IPS-15b (cell line): Measurements from ENCODE around the gene MRPL24.

Source experiments
- H3K27me3 ChIP-seq: one replicate; pipeline ENCODE4 v1.6.1; 2013; ENCODE audit warnings: low read length; ENCODE audit not compliant: control insufficient read depth, insufficient read depth
- H3K36me3 ChIP-seq: one replicate; pipeline ENCODE4 v1.6.1; 2013; ENCODE audit warnings: low read length; ENCODE audit not compliant: control insufficient read depth, insufficient read depth
- H3K4me1 ChIP-seq: one replicate; pipeline ENCODE4 v1.6.1; 2013; ENCODE audit warnings: mild to moderate bottlenecking, low read length; ENCODE audit not compliant: control insufficient read depth, insufficient read depth
- H3K4me3 ChIP-seq: one replicate; pipeline ENCODE4 v1.5.1; 2013; ENCODE audit warnings: low read depth, low read length
- H3K9ac ChIP-seq: one replicate; pipeline ENCODE4 v1.6.1; 2013; ENCODE audit warnings: low read depth, mild to moderate bottlenecking, low read length
- H3K9me3 ChIP-seq: one replicate; pipeline ENCODE4 v1.6.1; 2013; ENCODE audit warnings: mild to moderate bottlenecking, low read length; ENCODE audit not compliant: control insufficient read depth, insufficient read depth

Gene MRPL24

GRCh38 chr1:156740741-156741480, at the start of gene MRPL24:
Gene MRPL24 (minus strand): TSS chr1:156741088. CDS start chr1:156738704, 2,384 bp downstream.
- Histone ChIP-seq H3K9ac (peak within 1 kb of the TSS; percentile 94), H3K4me3 (peak within 1 kb of the TSS; percentile 96), H3K36me3 (peaks cover 28% of the 10 kb centered on the region), H3K9me3 (no peaks in the 10 kb centered on the region), H3K27me3 (no peaks in the 10 kb centered on the region), H3K4me1 (peaks cover 7% of the 10 kb centered on the region)

GRCh38 chr1:156789621-156790318, 48.9 kb upstream of the MRPL24 start:
- H3K27me3 ChIP-seq = no peaks in the 10 kb centered on the region
- no peaks in the 10 kb centered on the region for H3K9me3 ChIP-seq
- no peaks in the 10 kb centered on the region for H3K4me1 ChIP-seq
- H3K36me3 ChIP-seq = peaks cover 25% of the 10 kb centered on the region
- H3K9ac ChIP-seq = no peak overlapping the region
- H3K4me3 ChIP-seq = no peak overlapping the region

GRCh38 chr1:156788136-156788535, 47.2 kb upstream of the MRPL24 start:
- H3K9me3 ChIP-seq = no peaks in the 10 kb centered on the region
- H3K27me3 ChIP-seq = no peaks in the 10 kb centered on the region
- H3K36me3 ChIP-seq = peaks cover 19% of the 10 kb centered on the region
- H3K9ac ChIP-seq = no peak overlapping the region
- H3K4me3 ChIP-seq = no peak overlapping the region
- H3K4me1 ChIP-seq = no peaks in the 10 kb centered on the region

GRCh38 chr1:156786640-156787039, 45.8 kb upstream of the MRPL24 start:
- Histone ChIP-seq H3K36me3 (peaks cover 18% of the 10 kb centered on the region), H3K27me3 (no peaks in the 10 kb centered on the region), H3K4me3 (no peak overlapping the region), H3K9ac (no peak overlapping the region), H3K9me3 (no peaks in the 10 kb centered on the region), H3K4me1 (no peaks in the 10 kb centered on the region)

GRCh38 chr1:156785458-156785857, 44.6 kb upstream of the MRPL24 start:
- Histone ChIP-seq H3K4me1 (no peaks in the 10 kb centered on the region), H3K36me3 (peaks cover 13% of the 10 kb centered on the region), H3K4me3 (no peak overlapping the region), H3K9ac (no peak overlapping the region), H3K9me3 (no peaks in the 10 kb centered on the region), H3K27me3 (no peaks in the 10 kb centered on the region)

GRCh38 chr1:156781585-156782186, 40.8 kb upstream of the MRPL24 start:
- Histone ChIP-seq H3K27me3 (no peaks in the 10 kb centered on the region), H3K4me3 (no peak overlapping the region), H3K36me3 (peaks cover 4% of the 10 kb centered on the region), H3K4me1 (no peaks in the 10 kb centered on the region), H3K9me3 (no peaks in the 10 kb centered on the region), H3K9ac (no peak overlapping the region)

GRCh38 chr1:156777573-156777972, 36.7 kb upstream of the MRPL24 start:
- H3K9ac ChIP-seq = no peak overlapping the region
- H3K4me3 ChIP-seq = no peak overlapping the region
- no peaks in the 10 kb centered on the region for H3K36me3 ChIP-seq
- H3K27me3 ChIP-seq = no peaks in the 10 kb centered on the region
- no peaks in the 10 kb centered on the region for H3K4me1 ChIP-seq
- H3K9me3 ChIP-seq = no peaks in the 10 kb centered on the region

- Histone ChIP-seq H3K9me3 (no peaks in the 10 kb centered on the region), H3K36me3 (no peaks in the 10 kb centered on the region), H3K27me3 (no peaks in the 10 kb centered on the region), H3K4me3 (no peak overlapping the region), H3K9ac (no peak overlapping the region), H3K4me1 (no peaks in the 10 kb centered on the region)
Measured at GRCh38 chr1:156776942-156777341, 36.1 kb upstream of the MRPL24 start.

GRCh38 chr1:156775799-156776198, 34.9 kb upstream of the MRPL24 start:
- Histone ChIP-seq H3K9ac (no peak overlapping the region), H3K36me3 (no peaks in the 10 kb centered on the region)

GRCh38 chr1:156773607-156774006, 32.7 kb upstream of the MRPL24 start:
- H3K36me3 ChIP-seq = no peaks in the 10 kb centered on the region
- no peaks in the 10 kb centered on the region for H3K9me3 ChIP-seq
- peaks cover 7% of the 10 kb centered on the region for H3K4me1 ChIP-seq
- no peaks in the 10 kb centered on the region for H3K27me3 ChIP-seq
- no peak overlapping the region for H3K9ac ChIP-seq
- no peak overlapping the region for H3K4me3 ChIP-seq

More at GRCh38 chr1:156775799-156776198, 34.9 kb upstream of the MRPL24 start:
- Histone ChIP-seq H3K9me3 (no peaks in the 10 kb centered on the region), H3K4me1 (no peaks in the 10 kb centered on the region), H3K4me3 (no peak overlapping the region), H3K27me3 (no peaks in the 10 kb centered on the region)

- Histone ChIP-seq H3K27me3 (no peaks in the 10 kb centered on the region), H3K9me3 (no peaks in the 10 kb centered on the region), H3K36me3 (no peaks in the 10 kb centered on the region), H3K9ac (no peak overlapping the region), H3K4me3 (no peak overlapping the region), H3K4me1 (peaks cover 7% of the 10 kb centered on the region)
Measured at GRCh38 chr1:156772728-156773497, 32.0 kb upstream of the MRPL24 start.
